Colon (tissue), 2 donors: ENCODE results near the gene FCRLA.
"Not testable (repeated sequence)": the region's sequence is repeated elsewhere in the genome, so short reads cannot be mapped to it uniquely, and the experiment has no call there.

Experiments
- FAIRE-seq: peaks from 2 replicates; lab custom pipeline; 2012; peaks lifted over from hg19 to GRCh38; lab: Jason Lieb, UNC
- donor health status: control.
- donor health status: control.

The FCRLA gene, protein sequence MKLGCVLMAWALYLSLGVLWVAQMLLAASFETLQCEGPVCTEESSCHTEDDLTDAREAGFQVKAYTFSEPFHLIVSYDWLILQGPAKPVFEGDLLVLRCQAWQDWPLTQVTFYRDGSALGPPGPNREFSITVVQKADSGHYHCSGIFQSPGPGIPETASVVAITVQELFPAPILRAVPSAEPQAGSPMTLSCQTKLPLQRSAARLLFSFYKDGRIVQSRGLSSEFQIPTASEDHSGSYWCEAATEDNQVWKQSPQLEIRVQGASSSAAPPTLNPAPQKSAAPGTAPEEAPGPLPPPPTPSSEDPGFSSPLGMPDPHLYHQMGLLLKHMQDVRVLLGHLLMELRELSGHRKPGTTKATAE

DNA sequence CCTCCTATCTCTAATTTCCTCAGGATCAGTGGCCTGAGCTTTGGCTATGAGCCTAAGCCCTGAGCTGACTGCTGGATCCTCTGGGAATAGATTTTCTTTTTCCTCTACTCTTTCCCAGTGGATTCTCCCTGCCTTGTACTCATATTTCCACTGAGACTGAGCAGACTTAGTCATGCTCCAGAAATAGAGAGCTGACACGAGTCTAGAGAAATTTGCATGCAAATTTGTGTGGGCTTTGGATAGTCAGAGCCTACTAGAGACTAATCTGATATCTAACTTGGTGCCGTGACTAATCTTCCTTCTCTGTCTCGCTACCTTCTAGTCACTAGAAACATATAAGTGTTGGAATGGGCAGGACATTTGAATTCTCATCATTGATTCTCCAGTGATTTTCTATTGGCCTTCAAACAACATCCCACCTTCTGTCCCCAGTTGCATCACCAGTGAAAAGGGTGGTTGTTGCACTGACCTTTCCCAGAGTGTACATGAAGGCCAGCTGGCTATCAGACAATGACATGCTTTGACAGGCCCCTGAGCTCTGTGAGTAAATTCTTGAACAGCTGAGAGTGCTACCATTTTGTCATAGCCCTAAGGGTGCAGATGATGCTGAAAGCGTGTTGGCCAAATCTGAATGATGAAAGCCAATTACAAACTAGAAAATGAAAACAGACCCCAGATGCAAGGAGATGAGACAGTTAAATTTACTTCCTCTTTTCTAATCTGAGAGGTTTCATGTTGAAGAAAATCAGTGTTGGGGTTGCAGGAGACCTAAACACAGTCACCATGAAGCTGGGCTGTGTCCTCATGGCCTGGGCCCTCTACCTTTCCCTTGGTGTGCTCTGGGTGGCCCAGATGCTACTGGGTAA, at the start of gene FCRLA:
Gene FCRLA (plus strand): TSS at position 748 of the 866 bp plus-strand sequence. CDS start 36 bp downstream, at position 784.
- no peak for FAIRE-seq

DNA sequence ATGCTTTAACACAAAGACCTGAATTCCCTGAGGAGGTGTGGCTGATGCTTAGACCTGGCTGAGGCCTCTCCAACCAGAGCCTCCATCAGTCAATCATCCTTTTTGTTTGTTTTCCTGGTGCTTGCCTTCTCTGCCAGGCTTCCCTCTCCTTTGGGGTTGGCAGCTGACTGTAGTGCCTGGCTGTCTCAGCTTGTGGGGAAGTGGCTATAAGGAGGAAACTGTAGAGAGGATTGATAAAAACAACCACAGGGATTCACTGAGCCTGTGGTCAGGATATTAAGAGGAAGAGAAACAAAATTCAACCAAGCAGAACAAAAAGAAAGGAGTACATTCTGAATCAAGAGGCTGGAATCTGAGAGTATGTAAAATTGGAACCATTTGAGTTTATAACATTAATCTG, 48.5 kb upstream of the FCRLA start:
- not testable (repeated sequence) for FAIRE-seq

DNA sequence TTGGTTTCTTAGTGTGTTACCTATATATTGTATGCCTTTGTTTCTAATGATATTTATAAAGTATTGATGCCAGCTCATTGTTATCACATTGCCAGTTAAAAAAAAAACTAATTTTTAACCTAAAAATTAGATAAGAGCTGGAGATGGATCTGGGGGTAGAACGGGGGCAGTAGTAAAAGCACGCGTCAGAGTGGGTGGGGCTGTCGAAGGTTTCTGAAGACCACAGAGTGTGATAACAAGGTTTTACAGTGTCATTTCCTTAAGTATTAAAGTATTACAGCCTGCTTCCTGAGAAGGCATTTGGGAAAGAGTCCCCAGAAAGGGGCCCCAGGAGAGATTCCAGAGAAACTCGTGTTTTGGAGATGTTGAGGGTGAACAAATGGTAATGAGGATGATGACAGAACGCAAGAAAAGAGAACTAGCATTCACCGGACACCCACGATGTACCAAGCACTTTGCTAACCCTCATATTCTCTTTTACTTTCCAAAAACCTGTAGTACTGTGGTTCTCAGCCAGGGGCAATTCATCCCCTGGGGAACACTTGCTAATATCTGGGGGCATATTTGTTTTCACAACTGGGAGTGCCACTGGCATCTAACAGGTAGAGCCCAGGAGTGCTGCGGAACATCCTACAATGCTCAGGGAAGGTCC, 45.2 kb upstream of the FCRLA start:
- FAIRE-seq: not testable (repeated sequence)

DNA sequence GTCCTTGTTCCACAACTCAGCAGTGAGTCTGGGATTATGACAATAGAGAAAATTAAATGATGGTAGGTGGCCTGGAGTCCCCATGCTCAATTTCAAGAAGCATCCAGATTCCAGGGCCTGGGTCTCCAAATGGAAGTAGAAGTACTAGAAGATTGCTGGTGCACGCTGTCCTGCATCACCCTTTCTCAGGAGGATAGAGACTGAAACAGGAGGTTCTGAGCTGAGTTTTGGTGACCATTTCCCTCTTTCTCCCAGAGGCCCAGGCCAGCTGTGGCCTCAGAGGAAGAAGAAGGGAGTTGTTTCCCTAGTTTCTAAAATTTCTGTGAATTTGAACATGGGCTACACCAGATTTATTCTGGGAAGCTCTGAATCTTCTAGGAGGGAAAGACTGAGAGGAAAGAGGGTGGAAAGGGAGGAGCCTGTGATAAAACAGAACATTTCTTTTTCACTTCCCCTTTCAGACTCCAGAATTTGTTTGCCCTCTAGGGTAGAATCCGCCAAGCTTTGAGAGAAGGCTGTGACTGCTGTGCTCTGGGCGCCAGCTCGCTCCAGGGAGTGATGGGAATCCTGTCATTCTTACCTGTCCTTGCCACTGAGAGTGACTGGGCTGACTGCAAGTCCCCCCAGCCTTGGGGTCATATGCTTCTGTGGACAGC, 44.2 kb upstream of the FCRLA start, which contains the start of gene FCGR2B:
Gene FCGR2B (plus strand): TSS at position 460 of the 656 bp plus-strand sequence. CDS start 99 bp downstream, at position 559.
- not testable (repeated sequence) for FAIRE-seq

DNA sequence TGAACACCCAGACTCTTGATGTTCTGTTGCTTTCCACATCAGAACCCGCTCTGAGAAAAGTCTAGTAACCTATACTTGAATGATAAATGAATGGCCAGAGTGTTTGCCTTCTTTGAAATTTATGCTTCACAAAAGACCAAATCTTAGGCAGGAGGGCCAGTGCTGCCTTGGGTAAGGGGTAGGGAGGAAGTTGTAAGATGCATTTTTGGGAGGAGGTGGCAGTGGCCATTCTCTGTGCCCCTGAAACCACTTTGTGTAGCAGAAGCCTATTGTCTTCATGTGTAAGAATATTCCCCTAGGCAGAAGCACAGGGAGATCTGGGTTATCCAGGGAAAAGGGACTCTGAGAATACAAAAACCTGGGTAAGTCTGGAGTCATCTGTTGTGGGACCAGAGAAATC, 43.5 kb upstream of the FCRLA start:
- FAIRE-seq: not testable (repeated sequence)

DNA sequence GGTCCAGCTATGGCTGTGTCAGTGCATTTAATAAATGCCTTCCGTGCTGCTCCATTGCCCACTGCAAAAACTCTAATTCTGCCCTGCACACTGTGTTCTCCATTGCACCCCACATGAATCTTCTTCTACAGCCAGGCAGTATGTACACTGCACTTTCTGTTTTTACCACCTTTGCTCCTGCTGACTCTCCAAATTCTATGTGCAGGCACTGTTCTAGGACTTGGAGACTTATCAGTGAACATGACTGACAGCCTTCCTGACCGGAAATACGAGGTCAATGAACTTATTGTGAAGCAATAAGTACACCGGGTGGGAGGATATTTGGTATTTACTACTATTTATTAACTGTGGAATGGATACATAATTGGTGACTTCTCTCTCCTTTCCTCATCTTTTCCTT, 42.3 kb upstream of the FCRLA start:
- not testable (repeated sequence) for FAIRE-seq

DNA sequence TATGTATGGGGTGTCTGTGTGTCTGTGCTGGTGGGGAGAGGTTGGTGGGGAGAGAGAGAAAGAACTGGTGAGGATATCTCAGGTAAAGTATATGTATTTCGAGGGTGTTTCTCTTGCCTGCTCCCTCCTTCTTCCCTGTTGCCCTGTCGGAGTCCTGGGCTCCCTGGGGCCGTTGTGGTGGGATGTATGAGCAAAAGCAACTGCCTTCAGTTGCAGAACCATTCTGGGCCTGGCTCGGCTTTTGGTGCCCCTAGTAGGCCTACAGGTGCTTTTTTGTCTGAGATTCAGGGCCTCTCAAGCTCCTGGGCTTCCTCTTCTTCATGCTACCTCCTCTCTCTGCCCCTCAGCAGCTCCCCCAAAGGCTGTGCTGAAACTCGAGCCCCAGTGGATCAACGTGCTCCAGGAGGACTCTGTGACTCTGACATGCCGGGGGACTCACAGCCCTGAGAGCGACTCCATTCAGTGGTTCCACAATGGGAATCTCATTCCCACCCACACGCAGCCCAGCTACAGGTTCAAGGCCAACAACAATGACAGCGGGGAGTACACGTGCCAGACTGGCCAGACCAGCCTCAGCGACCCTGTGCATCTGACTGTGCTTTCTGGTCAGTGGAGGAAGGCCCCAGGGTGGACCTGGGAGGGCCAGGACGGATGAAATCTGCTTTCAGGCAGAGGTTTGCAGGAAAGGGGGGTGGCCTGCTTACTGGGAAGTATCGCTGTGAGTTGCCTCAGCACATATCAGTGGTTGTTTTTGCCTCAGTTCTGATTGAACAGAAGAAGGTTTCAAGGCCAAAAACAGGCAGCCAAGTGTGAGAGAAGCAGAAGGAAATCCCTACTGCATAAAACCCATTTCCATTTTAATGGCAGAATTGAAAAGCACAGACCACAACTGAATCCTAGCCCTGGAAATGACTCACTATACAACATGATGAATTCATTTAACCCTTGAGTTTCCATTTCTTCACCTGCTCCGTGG, 35.7 kb upstream of the FCRLA start:
- not testable (repeated sequence) for FAIRE-seq

DNA sequence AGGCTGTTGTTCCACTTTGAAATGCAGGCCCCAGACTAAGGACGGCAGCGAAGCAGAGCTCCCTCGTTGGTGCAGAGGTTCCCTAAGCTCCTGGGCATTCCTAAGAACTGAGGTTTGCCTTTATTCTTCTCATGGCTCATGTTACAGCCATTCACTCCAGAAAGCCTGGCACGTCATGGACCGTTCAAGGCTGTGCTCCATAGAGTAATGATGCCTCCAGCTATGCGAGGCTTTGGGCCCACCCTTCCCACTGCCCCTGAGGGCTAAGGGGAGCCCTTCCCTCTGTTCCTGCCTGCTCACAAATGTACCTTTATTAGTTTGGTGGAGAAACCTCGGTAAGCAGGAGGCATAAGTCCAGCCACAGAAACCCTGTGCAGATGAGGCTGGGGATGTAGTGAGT, 33.6 kb upstream of the FCRLA start:
- FAIRE-seq: not testable (repeated sequence)

DNA sequence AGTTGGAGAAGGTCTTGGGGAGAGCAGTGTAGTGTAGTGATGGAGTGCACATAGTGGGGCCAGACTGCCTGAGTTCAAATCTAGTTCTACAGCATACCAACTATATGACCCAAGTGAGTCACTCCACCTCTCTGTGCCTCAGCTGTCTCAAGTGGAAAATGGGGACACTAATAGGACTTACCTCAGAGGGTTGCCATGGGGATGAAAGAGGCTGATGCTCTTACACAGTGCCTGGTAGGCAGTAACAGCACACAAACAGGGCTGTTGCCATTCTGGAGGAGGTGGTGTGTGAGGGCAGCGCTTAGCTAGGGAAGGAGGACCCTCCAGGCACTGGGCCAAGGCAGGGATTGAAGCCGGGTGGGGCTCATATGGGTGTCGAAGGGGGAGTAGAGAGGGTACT, 32.6 kb upstream of the FCRLA start:
- FAIRE-seq: not testable (repeated sequence)

DNA sequence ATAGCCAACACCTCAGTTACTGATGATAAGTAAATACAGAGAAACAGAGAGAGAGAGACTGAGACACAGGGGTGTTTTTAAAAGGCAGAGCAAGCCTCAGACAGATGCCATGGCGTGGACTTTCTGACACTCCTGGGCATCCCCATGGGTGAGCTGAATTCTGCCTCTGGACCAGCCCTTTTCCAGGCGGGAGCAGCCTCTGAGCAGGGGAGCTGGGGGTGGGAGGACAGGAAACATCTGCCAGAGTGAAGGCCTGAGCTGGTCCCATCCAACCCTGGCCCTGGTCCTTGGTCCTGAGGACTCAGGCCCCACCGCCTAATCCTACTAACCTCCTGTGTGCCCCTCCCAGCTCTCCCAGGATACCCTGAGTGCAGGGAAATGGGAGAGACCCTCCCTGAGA, 32.1 kb upstream of the FCRLA start:
- FAIRE-seq: not testable (repeated sequence)

DNA sequence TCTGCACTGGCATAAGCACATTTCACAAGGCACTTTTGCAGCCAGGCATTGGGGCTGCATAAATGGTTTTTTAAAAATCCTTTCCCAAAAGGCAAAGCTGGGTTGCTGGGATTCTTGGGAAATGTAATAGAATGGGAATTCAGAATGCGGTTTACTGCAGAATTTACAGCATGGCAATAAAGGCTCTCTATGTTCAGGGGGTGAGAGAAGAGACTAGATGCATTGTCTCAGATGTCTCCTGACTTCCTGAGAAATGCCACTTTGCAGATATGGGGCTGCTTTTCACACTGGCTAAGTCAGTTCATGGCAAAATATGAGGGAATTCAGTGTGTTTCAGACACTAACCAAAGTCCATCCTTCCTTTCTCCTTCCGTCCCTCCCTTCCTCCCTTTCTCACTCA, 30.6 kb upstream of the FCRLA start:
- no peak for FAIRE-seq

DNA sequence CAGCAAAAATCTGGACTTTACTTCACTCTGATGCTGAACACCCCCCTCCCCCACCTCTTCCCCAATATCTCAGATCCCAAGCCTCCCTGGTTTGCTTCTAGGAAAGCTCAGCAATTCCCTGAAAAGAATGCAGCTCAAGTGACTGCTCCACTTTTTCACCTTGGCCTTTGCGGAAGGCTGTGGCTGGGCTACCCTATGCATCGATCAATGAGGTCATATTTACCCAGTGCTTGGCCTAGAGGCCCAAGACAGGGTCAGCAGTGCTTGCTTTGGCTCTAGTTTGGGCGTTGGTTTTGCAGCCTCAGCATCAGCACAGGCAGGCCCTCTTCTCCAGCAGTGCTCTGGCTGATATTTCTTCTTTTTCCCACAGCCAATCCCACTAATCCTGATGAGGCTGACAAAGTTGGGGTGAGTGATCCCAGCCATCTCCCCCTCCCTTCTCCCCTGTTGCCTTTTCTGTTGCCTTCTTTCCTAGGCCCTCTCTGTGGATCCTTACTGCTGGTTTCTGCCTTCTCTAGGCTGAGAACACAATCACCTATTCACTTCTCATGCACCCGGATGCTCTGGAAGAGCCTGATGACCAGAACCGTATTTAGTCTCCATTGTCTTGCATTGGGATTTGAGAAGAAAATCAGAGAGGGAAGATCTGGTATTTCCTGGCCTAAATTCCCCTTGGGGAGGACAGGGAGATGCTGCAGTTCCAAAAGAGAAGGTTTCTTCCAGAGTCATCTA, 29.9 kb upstream of the FCRLA start:
- FAIRE-seq: no peak

DNA sequence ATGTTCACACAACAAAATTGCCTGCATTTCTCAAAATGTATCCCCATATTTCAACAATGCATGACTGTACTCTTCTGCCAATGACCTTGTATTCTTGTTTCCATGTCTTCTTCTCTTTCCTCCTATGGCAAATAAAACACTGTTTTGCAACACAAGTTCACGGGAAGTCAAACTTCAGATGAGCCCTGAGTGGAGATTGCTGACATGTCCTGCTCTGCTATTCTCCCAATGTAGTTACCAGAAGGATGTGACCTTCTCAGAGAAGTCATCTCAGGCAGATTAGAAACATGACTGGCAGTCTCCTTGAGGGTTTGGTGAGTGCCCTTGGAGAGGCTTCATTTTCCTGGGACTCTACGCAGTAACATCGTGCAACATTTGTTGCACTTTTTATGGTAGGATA, 28.5 kb upstream of the FCRLA start:
- no peak for FAIRE-seq

DNA sequence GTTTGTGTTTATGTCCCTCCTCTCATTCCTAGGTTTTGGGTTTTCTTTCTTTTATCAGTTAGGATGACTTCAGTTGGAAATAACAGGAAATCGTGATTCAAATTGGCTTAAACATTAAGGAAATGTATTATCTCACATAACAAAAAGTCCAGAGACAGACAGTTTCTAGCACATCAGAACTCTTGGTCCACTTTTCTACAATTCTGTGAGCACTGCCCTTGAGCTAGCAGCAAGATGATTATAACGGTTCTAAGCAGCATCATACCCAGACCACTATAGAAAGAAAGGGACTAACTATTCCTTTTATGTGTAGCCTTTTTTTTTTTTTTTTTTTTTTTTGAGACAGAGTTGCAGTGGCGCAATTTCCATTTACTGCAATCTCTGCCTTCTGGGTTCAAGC, 25.1 kb upstream of the FCRLA start:
- no peak for FAIRE-seq

DNA sequence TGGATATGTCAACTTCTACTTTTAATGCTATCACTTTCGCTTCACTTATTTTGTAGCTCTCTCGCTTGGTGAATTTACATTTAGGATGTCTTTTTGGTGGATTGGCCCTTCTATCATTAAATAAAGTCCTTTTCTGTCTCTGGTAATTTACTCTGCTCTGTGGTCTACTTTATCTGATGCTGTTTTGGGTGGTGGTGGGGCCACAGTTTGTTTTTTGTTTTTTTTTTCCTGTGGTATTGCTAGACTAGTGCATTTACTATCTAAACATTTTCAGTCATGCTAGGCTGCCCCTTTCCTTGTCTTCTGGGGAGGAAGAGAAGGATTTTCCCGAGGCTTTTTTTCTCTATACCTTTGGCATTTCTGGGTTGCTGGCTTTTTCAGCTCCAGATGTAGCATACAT, 18.1 kb upstream of the FCRLA start:
- FAIRE-seq: no peak

DNA sequence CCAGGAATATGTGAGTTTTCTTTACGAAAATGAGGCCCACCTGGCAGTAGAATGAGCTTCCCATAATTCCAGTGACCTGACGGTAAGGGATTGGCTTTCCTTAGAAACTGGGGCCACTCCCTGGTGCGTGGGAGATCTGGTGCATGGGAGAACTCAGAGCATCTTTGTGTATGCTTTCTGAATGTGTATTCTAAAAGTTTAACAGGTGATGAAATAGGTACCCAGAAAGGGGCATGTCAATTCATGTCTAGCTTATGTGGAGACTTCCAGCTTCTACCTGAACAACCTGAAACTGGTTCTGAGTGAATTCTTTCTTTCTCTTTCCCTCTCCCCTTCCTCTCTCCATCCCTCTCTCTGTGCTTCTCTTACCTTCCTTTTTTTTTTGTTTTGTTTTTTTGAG, 15.2 kb upstream of the FCRLA start:
- no peak for FAIRE-seq

DNA sequence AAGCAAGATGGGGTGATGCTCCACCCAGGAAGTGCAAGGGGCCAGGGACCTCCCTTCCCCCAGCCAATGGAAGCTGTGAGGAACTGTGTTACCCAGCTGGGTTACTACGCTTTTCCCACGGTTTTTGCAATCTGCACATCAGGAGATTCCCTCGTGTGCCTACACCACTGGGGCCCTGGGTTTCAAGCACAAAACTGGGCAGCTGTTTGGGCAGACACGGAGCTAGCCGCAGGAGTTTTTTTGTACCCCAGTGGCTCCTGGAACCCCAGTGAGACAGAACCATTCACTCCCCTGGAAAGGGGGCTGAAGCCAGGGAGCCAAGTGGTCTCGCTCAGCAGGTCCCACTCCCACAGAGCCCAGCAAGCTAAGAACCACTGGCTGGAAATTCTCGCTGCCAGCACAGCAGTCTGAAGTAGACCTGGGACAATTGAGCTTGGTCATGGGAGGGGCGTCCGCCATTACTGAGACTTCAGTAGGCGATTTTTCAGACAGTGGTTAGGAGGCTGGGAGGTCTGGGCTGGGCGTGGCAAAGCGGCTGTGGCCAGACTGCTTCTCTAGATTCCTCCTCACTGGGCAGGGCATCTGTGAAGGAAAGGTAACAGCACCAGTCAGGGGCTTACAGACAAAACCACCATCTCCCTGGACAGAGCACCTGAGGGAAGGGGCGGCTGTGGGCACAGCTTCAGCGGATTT, 13.9 kb upstream of the FCRLA start:
- not testable (repeated sequence) for FAIRE-seq

DNA sequence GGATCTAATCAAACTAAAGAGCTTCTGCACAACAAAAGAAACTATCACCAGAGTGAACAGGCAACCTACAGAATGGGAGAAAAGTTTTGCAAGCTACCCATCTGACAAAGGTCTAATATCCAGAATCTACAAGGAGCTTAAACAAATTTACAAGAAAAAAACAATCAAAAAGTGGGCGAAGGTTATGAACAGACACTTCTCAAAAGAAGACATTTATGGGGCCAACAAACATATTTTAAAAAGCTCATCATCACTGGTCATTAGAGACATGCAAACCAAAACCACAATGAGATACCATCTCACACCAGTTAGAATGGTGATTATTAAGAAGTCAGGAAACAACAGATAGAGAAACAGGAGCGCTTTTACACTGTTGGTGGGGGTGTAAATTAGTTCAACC, 8.7 kb upstream of the FCRLA start:
- not testable (repeated sequence) for FAIRE-seq

DNA sequence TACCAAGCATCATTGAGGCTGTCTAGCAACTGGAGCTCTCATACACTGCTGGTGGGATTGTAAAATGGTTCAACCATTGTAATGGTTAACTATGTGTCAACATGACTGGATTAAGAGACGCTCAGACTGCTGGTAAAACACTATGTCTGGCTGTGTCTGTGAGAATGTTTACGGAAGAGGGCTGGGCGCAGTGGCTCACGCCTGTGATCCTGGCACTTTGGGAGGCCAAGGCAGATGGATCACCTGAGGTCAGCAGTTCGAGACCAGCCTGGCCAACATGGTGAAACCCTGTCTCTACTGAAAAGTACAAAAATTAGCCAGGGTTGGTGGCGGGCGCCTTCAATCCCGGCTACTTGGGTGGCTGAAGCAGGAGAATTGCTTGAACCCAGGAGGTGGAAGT, 4.8 kb upstream of the FCRLA start:
- no peak for FAIRE-seq

DNA sequence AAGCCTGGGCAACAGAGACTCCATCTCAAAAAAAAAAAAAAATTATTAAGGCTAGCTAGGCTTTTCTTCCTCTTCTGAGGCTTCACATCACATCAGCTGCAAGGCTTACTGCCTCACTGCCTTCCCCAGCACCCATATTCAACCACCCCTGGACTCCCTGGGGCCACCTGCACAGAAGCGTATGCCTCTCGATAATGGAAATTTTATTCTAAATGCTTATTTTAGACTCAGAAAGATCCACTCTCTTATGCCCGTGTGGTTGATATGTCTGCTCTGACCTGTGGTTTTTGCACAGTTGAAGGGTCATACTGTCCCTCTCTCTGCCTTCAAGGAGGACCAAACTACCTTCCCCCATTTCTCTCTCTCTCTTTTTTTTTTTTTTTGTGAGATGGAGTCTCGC, 1.5 kb upstream of the FCRLA start:
- FAIRE-seq: no peak
